Colonic mucosa (tissue), 4 donors: ENCODE results near the gene CLCA2. TPM values are rescaled to one million over a fixed set of nuclear protein-coding genes. Genes with fewer than 3 reads are reported as not detected.

ENCODE experiments used
- DNase-seq: peaks from one replicate; pipeline ENCODE4 v3.0.0-alpha.2; 2020
- H3K27ac ChIP-seq: fragments of 200-600 bp; one replicate; pipeline ENCODE4 v1.8.0; 2021
- H3K27me3 ChIP-seq: fragments of 200-600 bp; one replicate; pipeline ENCODE4 v1.8.0; 2021
- H3K36me3 ChIP-seq: fragments of 200-600 bp; one replicate; pipeline ENCODE4 v1.8.0; 2021
- H3K4me1 ChIP-seq: fragments of 200-600 bp; one replicate; pipeline ENCODE4 v1.8.0; 2021; ENCODE audit warnings: mild to moderate bottlenecking
- H3K4me3 ChIP-seq: fragments of 200-600 bp; one replicate; pipeline ENCODE4 v1.8.0; 2021
- H3K9ac ChIP-seq, 2 donors: one replicate each; pipeline ENCODE4 v1.7.0; 2013; ENCODE audit warnings: control low read depth in 2 of 2, low read depth in 2 of 2, low read length in 2 of 2
- H3K9me3 ChIP-seq: fragments of 200-600 bp; one replicate; pipeline ENCODE4 v1.8.0; 2021
- CTCF ChIP-seq: fragments of 200-600 bp; IDR thresholded peaks from one replicate; pipeline ENCODE4 v1.8.0; 2022; ENCODE audit warnings: antibody characterized with exemption, mild to moderate bottlenecking
- intact Hi-C: fragments of 100-400 bp; cut with DNase I; formaldehyde crosslinking; loops from one replicate; pipeline ENCODE4 v1.14.1; 2022
- total RNA-seq, 2 donors: library from RNA; stranded (reverse); fragmentation: NEBNext Ultra II Directional in 1 of 2; extraction: Animal tissue kit (Norgen Biotek cat#: 25700) in 1 of 2; gene quantifications; one replicate each; pipeline ENCODE4 v1.2.1, GENCODE V29; 2021
- donor health status: healthy.
- donor health status: DM: no; HTN: no; CAD: no.
- donor health status: DM: no; HTN: no; CAD: no.

Gene CLCA2
- total RNA-seq, 2 donors from 2014 or later = 1.2 to 1.7 TPM

- peak; percentile 43 for DNase-seq
- Histone ChIP-seq H3K9me3 (no peaks in the 10 kb centered on the region), H3K4me3 (no peak overlapping the region), H3K27me3 (no peaks in the 10 kb centered on the region), H3K27ac (peak overlapping the region; percentile 64), H3K4me1 (no peaks in the 10 kb centered on the region), H3K9ac (no peak overlapping the region), H3K36me3 (no peaks in the 10 kb centered on the region)
- intact Hi-C loops = no loop called here
- no peak for TF ChIP-seq CTCF
Observed at GRCh38 chr1:86429835-86430234, 5.9 kb downstream of the CLCA2 start.

- Histone ChIP-seq H3K9ac (no peak overlapping the region), H3K27me3 (no peaks in the 10 kb centered on the region), H3K4me1 (no peaks in the 10 kb centered on the region), H3K36me3 (no peaks in the 10 kb centered on the region), H3K9me3 (no peaks in the 10 kb centered on the region), H3K27ac (peak overlapping the region; percentile 64), H3K4me3 (no peak overlapping the region)
- no peak for DNase-seq
- intact Hi-C loops = no loop called here
- TF ChIP-seq CTCF = no peak
Observed at GRCh38 chr1:86430376-86430775, 6.4 kb downstream of the CLCA2 start.

DNA sequence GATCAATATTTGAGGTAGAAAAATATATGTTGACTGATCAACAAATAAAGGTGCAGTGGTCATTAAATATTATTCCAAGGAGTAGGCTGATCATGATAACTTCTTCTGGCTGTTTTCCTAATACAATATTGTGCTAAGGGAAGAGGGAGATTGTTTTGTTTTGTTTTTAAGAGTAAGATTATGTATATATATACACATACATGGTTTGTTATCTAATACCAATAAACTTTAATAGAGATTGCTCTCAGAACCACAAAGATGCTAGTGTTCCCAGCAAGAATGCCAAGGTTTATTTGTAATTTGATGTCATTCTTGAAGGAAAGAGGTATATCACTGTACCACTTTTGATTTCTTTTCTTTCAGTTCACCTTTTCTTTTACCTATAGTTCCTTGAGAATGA lies 10.1 kb downstream of the CLCA2 start:
- Histone ChIP-seq H3K9ac (no peak overlapping the region), H3K9me3 (no peaks in the 10 kb centered on the region), H3K4me3 (no peak overlapping the region), H3K27me3 (no peaks in the 10 kb centered on the region), H3K36me3 (no peaks in the 10 kb centered on the region), H3K27ac (no peak overlapping the region), H3K4me1 (no peaks in the 10 kb centered on the region)
- intact Hi-C loops = no loop called here
- DNase-seq = no peak
- TF ChIP-seq CTCF = no peak

- Histone ChIP-seq H3K4me3 (no peak overlapping the region), H3K9me3 (no peaks in the 10 kb centered on the region), H3K27me3 (no peaks in the 10 kb centered on the region), H3K4me1 (no peaks in the 10 kb centered on the region), H3K36me3 (no peaks in the 10 kb centered on the region), H3K9ac (no peak overlapping the region), H3K27ac (no peak overlapping the region)
- intact Hi-C loops = no loop called here
- no peak for DNase-seq
- TF ChIP-seq CTCF = no peak
Observed at GRCh38 chr1:86435327-86435726, 11.4 kb downstream of the CLCA2 start.

GRCh38 chr1:86436041-86436440 lies 12.1 kb downstream of the CLCA2 start:
- H3K27me3 ChIP-seq = no peaks in the 10 kb centered on the region
- no peak overlapping the region for H3K27ac ChIP-seq
- intact Hi-C loops = no loop called here
- no peak overlapping the region for H3K4me3 ChIP-seq
- no peaks in the 10 kb centered on the region for H3K9me3 ChIP-seq
- no peak for TF ChIP-seq CTCF
- no peaks in the 10 kb centered on the region for H3K4me1 ChIP-seq
- H3K9ac ChIP-seq = no peak overlapping the region
- no peaks in the 10 kb centered on the region for H3K36me3 ChIP-seq
- no peak for DNase-seq

- H3K36me3 ChIP-seq = no peaks in the 10 kb centered on the region
- H3K4me3 ChIP-seq = no peak overlapping the region
- TF ChIP-seq CTCF = no peak
- no peaks in the 10 kb centered on the region for H3K27me3 ChIP-seq
- H3K4me1 ChIP-seq = no peaks in the 10 kb centered on the region
- DNase-seq = no peak
- no peak overlapping the region for H3K27ac ChIP-seq
- no peaks in the 10 kb centered on the region for H3K9me3 ChIP-seq
- intact Hi-C loops = no loop called here
- H3K9ac ChIP-seq = no peak overlapping the region
Observed at GRCh38 chr1:86441581-86441980, 17.6 kb downstream of the CLCA2 start.
